Caco-2 (cell line): ENCODE data around the gene ARF1. TPM values are rescaled to one million over a fixed set of nuclear protein-coding genes. Genes with fewer than 3 reads are reported as not detected.

ENCODE experiments used
- BruUV-seq: library from RNA; stranded (reverse); fragments of 400-500 nt; replicated peaks from 2 replicates; lab custom pipeline; 2021; lab: Mats Ljungman, UMichigan
- CTCF ChIA-PET: fragments of 300-600 bp; sonication (Branson Sonifier 250); formaldehyde crosslinking; loops from one replicate; lab custom pipeline; 2022; ENCODE audit warnings: antibody characterized with exemption; lab: Charles Lee
- POLR2A ChIA-PET: fragments of 300-600 bp; sonication (Branson Sonifier 250); formaldehyde crosslinking; loops from one replicate; lab custom pipeline; 2022; ENCODE audit warnings: antibody characterized with exemption; lab: Charles Lee
- DNase-seq, 2 experiments: peaks; one replicate each; pipeline versions ENCODE4 v3.0.0 to v3.0.0-alpha.2; 2020 to 2022
- H3K27me3 ChIP-seq: replicated peaks from 2 replicates; pipeline ENCODE4 v1.6.0; 2011; ENCODE audit warnings: low read length; ENCODE audit not compliant: control insufficient read depth, insufficient read depth
- H3K36me3 ChIP-seq: 2 replicates; pipeline ENCODE4 v1.5.1; 2011; ENCODE audit warnings: low read length; ENCODE audit not compliant: control insufficient read depth, insufficient read depth
- H3K4me1 ChIP-seq: fragments of 250-450 bp; sonication (Bioruptor Pico); 2 replicates; pipeline ENCODE4 v1.5.1; 2020; ENCODE audit warnings: mild to moderate bottlenecking
- H3K4me3 ChIP-seq: 2 replicates; pipeline ENCODE4 v1.5.1; 2011; ENCODE audit warnings: low read depth, mild to moderate bottlenecking, control low read depth, low read length
- H3K9me3 ChIP-seq: fragments of 250-450 bp; sonication (Bioruptor Pico); 2 replicates; pipeline ENCODE4 v1.5.1; 2020; ENCODE audit warnings: mild to moderate bottlenecking, moderate library complexity
- H3K27ac Mint-ChIP-seq: one replicate; pipeline ENCODE4 v1.8.0; 2022; ENCODE audit warnings: mixed read lengths; ENCODE audit not compliant: unreplicated experiment
- H3K27me3 Mint-ChIP-seq: one replicate; pipeline ENCODE4 v1.8.0; 2022; ENCODE audit warnings: mixed read lengths; ENCODE audit not compliant: insufficient read depth, unreplicated experiment
- H3K36me3 Mint-ChIP-seq: one replicate; pipeline ENCODE4 v1.8.0; 2022; ENCODE audit warnings: mild to moderate bottlenecking, mixed read lengths; ENCODE audit not compliant: insufficient read depth, unreplicated experiment
- H3K4me1 Mint-ChIP-seq: one replicate; pipeline ENCODE4 v1.8.0; 2022; ENCODE audit warnings: low read depth, mixed read lengths; ENCODE audit not compliant: unreplicated experiment
- H3K4me3 Mint-ChIP-seq: one replicate; pipeline ENCODE4 v1.8.0; 2022; ENCODE audit warnings: mild to moderate bottlenecking, moderate library complexity, mixed read lengths; ENCODE audit not compliant: unreplicated experiment
- H3K9me3 Mint-ChIP-seq: one replicate; pipeline ENCODE4 v1.8.0; 2022; ENCODE audit warnings: mixed read lengths; ENCODE audit not compliant: unreplicated experiment
- intact Hi-C: fragments of 100-400 bp; cut with micrococcal nuclease; formaldehyde crosslinking; loops from one replicate; pipeline ENCODE4 v1.10.0; 2022; ENCODE audit not compliant: unreplicated experiment
- total RNA-seq: library from RNA; stranded (reverse); gene quantifications from 2 replicates; pipeline ENCODE4 v1.2.3, GENCODE V29; 2022
- TF ChIP-seq, protein P1 (sequence below), 2 experiments: fragments of 200-600 bp in 1 of 2; IDR thresholded peaks; 1 replicate in 1 of 2; 2 replicates in 1 of 2; pipeline versions ENCODE4 v1.5.1 to v1.8.0; 2011 to 2022; ENCODE audit warnings: antibody characterized with exemption in 1 of 2, control low read depth in 1 of 2, inconsistent platforms in 1 of 2, low read depth in 1 of 2, low read length in 1 of 2, mild to moderate bottlenecking in 1 of 2, moderate library complexity in 1 of 2; ENCODE audit not compliant: insufficient read depth in 1 of 2, severe bottlenecking in 1 of 2, unreplicated experiment in 1 of 2

The ARF1 gene
- total RNA-seq, 1 experiment from 2014 or later: 378 TPM

DNA sequence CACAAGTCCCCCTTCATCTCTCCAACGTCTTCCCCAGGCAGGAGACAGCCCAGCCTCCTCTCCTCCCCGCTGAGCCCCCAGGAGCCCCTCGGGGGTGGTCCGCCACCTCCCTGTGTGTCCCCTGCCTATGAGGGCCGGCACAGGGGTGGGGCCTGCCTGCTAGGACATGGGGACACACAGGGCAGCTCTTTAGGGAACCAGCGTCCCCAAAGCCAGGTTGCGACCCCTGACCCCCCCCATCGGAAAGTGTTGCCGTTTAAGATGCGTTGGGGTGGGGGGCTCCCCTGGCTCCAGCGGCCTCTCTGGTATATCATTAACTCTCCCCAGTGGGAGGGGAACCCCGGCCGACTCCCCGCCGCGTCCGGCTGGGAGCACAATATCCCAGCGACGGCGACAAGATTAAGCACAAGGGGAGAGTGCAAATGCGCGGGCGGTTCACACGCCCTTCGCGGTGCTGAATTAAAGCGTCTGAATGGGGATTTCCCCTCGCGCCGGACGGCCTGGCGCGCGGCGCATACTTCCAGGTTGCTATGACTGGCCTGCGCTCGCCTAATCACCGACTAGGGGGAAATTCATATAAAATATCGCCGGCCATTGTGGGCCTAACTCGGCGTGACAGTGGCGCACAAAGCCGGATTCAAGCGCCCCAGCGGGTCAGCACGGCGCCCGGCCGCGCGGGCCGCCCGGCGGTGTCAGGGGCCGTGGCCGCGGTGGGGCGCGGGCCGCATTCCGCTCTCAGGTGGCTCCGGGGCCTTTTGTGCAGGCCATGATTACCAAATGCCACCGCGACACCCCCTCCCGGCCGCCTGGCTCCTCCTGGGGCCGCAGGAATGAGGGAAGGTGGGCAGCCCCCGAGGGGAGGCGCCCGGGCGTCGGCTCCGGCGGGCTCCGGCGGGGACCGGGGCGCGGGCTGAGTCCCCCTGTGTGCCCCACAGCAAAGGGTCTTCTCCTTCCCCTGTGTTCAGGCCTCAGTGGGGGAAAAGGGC is 44.8 kb upstream of the ARF1 start:
- CTCF ChIA-PET: no interaction called here
- Mint-ChIP-seq H3K36me3 (no peaks in the 10 kb centered on the region), H3K4me3 (peak overlapping the region; percentile 38), H3K27ac (no peak overlapping the region), H3K4me1 (no peaks in the 10 kb centered on the region), H3K9me3 (peaks cover 14% of the 10 kb centered on the region), H3K27me3 (no peaks in the 10 kb centered on the region)
- Histone ChIP-seq H3K36me3 (no peaks in the 10 kb centered on the region), H3K4me3 (peak overlapping the region; percentile 3), H3K27me3 (no peaks in the 10 kb centered on the region; the same call in 1 of the 2 replicates), H3K9me3 (peaks cover 7% of the 10 kb centered on the region; the same call in 1 of the 2 replicates), H3K4me1 (peaks cover 5% of the 10 kb centered on the region; the same call in 1 of the 2 replicates)
- TF ChIP-seq, protein P1, sequence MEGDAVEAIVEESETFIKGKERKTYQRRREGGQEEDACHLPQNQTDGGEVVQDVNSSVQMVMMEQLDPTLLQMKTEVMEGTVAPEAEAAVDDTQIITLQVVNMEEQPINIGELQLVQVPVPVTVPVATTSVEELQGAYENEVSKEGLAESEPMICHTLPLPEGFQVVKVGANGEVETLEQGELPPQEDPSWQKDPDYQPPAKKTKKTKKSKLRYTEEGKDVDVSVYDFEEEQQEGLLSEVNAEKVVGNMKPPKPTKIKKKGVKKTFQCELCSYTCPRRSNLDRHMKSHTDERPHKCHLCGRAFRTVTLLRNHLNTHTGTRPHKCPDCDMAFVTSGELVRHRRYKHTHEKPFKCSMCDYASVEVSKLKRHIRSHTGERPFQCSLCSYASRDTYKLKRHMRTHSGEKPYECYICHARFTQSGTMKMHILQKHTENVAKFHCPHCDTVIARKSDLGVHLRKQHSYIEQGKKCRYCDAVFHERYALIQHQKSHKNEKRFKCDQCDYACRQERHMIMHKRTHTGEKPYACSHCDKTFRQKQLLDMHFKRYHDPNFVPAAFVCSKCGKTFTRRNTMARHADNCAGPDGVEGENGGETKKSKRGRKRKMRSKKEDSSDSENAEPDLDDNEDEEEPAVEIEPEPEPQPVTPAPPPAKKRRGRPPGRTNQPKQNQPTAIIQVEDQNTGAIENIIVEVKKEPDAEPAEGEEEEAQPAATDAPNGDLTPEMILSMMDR (IDR thresholded peaks at IDR 0.05; ENCODE audit: insufficient read depth in 1 of 2, low read depth in 1 of 2, low read length in 1 of 2, severe bottlenecking in 1 of 2, unreplicated experiment in 1 of 2): no peak
- BruUV-seq: no TSS peak
- DNase-seq: peak; percentile 25 to 28
- intact Hi-C loops: no loop called here
- POLR2A ChIA-PET: no interaction called here

GRCh38 chr1:228038387-228039005 is 44.0 kb upstream of the ARF1 start:
- TF ChIP-seq, protein P1 (IDR thresholded peaks at IDR 0.05; ENCODE audit: insufficient read depth in 1 of 2, low read depth in 1 of 2, low read length in 1 of 2, severe bottlenecking in 1 of 2, unreplicated experiment in 1 of 2): no peak
- Mint-ChIP-seq H3K4me1 (no peaks in the 10 kb centered on the region), H3K36me3 (no peaks in the 10 kb centered on the region), H3K27me3 (no peaks in the 10 kb centered on the region), H3K4me3 (no peak overlapping the region), H3K27ac (no peak overlapping the region), H3K9me3 (peaks cover 6% of the 10 kb centered on the region)
- no peaks in the 10 kb centered on the region for H3K36me3 ChIP-seq
- peaks cover 5% of the 10 kb centered on the region; the same call in 1 of the 2 replicates for H3K4me1 ChIP-seq
- ChIA-PET POLR2A (no interaction called here), CTCF (no interaction called here)
- no peak overlapping the region for H3K4me3 ChIP-seq
- H3K27me3 ChIP-seq: no peaks in the 10 kb centered on the region; the same call in 1 of the 2 replicates
- intact Hi-C loops: no loop called here
- peak in 1 of 2 experiments; percentile 24 for DNase-seq
- H3K9me3 ChIP-seq: peaks cover 3% of the 10 kb centered on the region; the same call in 1 of the 2 replicates
- no TSS peak for BruUV-seq
